AG09319 (cell line): Measurements from ENCODE around the gene ELP1.
"Not testable (repeated sequence)": the region's sequence is repeated elsewhere in the genome, so short reads cannot be mapped to it uniquely, and the experiment has no call there.

Source experiments
- DNase-seq: peaks from one replicate; pipeline ENCODE4 v3.0.0-alpha.2; 2010; ENCODE audit warnings: low read depth; ENCODE audit errors: extremely low read depth
- TF ChIP-seq, protein P1 (sequence below): IDR thresholded peaks from 2 replicates; pipeline ENCODE4 v1.5.1; 2011; ENCODE audit warnings: low read depth, mild to moderate bottlenecking, inconsistent platforms, low read length, moderate library complexity

The ELP1 gene

DNA sequence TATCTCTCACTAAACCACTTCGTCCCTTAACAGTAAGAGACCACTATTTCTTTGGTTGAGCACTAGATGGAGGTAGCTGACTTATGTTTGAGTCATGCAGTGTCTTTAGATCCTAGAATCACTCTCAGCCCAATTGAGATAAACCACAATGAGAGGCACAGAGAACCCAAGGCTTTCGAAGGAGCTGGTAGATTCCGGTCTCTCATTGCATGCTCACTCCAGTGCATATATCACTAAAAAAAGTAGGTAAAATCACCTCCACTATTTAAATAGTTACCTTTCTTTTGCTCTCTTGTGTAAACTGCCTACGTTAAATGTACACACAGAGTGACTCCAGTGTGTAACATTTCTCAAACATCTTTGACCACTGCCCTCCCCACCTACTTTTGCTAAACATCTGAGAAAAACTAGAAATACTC lies 44.3 kb downstream of the ELP1 start:
- no peak for DNase-seq
- TF ChIP-seq, protein P1, sequence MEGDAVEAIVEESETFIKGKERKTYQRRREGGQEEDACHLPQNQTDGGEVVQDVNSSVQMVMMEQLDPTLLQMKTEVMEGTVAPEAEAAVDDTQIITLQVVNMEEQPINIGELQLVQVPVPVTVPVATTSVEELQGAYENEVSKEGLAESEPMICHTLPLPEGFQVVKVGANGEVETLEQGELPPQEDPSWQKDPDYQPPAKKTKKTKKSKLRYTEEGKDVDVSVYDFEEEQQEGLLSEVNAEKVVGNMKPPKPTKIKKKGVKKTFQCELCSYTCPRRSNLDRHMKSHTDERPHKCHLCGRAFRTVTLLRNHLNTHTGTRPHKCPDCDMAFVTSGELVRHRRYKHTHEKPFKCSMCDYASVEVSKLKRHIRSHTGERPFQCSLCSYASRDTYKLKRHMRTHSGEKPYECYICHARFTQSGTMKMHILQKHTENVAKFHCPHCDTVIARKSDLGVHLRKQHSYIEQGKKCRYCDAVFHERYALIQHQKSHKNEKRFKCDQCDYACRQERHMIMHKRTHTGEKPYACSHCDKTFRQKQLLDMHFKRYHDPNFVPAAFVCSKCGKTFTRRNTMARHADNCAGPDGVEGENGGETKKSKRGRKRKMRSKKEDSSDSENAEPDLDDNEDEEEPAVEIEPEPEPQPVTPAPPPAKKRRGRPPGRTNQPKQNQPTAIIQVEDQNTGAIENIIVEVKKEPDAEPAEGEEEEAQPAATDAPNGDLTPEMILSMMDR: no peak

DNA sequence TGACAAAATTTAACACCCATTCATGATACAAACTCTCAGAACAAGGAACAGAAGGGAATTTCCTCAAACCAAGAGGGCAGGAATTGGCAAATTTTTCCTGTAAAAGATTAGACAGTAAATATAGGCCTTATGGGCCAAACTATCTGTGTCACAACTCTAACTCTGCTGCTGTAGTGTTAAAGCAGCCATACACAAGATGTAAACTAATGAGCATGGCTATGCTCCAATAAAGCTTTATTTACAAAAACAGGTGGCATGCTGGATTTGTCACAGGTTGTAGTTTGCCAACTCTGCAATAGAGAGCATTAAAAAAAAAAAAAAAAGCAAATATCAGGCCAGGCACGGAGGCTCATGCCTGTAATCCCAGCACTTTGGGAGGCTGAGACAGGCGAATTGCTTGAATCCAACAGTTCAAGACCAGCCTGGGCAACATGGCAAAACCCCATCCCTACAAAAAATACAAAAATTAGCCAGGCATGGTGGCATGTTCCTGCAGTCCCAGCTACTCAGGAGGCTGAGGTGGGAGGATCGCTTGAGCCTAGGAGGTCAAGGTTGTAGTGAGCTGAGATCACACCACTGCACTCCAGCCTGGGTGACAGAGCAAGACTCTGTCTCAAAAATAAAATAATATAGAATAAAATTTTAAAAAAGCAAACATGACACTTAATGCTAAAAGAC lies 47.2 kb downstream of the ELP1 start:
- not testable (repeated sequence) for DNase-seq

DNA sequence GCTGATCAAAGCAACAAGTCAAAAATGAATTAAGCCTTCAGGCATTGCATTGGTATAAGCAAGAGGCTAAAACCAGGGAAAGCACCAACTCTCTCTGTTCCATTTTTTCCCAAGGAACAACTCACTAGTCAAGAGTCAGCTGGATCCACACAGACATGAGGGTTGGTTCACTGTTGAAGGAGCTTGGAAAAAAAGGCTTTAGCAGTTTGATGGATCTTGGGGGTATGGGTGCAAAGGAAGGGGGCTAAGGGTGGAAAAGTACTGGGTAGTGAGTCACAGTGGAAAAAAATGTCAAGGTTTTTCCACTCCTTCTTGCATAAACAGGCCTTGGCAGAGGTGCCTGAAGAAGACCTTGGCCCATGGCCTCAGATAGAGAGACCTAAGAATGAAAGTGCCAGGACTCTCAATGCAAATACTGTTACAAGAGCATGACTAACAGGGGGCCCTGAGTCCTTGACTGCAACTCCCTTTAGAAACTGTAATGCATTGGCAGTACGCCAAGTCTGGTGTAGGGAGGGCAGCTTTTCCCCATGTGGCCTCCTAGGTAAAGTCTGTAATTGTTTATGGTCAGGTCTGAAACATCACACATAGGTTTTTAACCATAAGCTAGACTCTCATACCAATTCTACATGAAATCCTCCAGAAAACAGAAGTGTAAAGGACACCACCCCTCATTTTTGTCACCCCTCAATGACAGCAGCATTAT lies 48.1 kb downstream of the ELP1 start:
- peak; percentile 24 for DNase-seq
- TF ChIP-seq, protein P1: no peak

DNA sequence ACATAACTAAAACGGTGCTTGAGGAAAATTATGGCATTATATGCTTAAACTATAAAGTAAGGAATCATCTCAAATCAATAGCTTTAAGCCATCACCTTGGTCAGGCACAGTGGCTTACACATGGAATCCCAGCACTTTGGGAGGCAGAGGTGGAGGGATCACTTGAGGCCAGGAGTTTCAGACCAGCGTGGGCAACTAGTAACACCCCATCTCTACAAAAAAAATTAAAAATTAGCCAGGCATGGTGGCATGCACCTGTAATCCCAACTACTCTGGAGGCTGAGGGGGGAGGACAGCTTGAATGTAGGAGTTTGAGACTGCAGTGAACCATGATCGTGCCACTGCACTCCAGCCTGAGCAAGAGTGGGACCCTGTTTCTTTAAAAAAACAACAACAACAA lies 49.2 kb downstream of the ELP1 start:
- DNase-seq: no peak
- TF ChIP-seq, protein P1: no peak

DNA sequence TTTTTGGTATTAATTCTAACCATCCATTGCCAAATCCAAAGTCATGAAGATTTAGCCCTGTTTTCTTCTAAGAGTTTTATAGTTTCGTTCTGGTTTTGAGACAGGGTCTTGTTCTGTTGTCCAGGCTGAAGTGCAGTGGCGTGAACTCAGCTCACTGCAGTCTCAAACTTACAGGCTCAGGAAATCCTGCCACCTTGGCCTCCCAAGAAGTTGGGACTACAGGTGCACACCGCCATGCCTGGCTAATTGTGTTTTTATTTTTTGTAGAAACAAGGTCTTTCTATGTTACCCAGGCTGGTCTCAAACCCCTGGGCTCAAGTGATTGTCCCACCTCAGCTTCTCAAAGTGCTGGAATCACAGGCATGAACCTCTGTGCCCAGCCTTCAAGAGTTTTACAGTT lies 50.8 kb downstream of the ELP1 start:
- no peak for DNase-seq
- TF ChIP-seq, protein P1: no peak

DNA sequence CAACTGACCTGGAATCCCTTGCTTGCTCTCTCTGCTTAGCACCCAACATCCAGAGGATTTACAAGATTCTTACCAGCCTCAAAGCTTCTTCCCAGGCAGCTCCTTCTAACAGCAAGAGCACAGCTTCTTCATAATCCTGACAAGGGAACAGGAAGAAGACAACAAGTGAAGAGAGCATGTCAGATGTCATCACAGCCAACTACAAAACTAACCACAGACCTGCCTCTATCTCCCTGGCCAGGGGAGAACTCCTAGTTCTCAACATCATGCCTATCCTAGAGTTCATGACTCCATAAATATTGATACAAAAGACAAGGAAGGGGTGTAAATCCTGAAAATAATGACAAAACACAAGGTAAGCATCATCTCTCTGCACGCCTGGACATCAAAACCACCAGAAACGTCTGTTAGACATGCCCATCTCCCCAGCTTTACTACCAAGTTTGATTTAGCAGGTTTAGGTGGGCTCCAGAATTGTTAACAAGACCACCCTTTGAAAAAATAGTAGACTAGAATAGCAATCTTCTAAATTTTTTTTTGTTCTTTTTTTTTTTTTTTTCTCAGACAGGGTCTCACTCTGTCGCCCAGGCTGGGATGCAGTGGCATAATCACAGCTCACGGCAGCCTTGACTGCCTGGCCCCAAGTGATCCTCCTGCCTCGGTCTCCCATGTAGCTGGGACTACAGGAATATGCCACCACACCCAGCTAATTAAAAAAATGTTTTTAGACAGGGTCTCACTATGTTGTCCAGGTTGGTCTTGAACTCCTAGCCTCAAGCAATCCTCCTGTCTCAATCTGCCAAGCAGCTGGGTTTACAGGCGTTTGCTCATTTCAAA lies 51.7 kb downstream of the ELP1 start:
- DNase-seq: no peak
- TF ChIP-seq, protein P1: no peak

DNA sequence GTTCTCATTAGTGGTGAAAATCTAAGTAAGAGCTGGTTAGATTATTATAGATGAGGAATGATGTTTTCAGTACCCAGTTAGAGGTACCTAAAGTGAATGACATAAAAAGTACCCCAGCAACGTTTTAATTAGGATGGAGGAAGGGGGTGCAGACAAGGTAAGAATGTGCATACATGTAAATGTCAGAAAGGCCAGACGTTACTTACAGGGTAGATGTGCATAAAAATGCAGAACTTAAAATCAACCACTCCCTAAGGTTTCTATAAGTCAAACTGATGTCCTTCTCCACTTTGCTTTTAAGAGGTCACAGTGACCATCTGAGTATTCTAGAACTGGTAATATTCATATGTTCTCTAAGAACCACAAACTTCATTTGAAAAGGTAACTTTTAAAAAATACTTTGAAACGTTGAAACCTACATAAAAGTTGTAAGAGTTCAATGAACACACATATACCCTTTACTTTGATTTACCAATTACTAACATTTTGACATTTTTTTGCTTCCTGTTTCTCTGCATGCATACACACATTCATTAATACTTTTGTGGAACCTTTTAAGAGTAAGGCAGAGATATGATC lies 53.1 kb downstream of the ELP1 start:
- DNase-seq: no peak
- TF ChIP-seq, protein P1: no peak
